Left kidney (tissue), 2 donors: ENCODE results near the gene SQSTM1. TPM values are rescaled to one million over a fixed set of nuclear protein-coding genes. Genes with fewer than 3 reads are reported as not detected.
A peak's percentile ranks its signal among the peaks of the same experiment; 100 is the strongest.

Source experiments
- DNase-seq: peaks from one replicate; pipeline ENCODE4 v3.0.0-alpha.2; 2013
- polyA plus RNA-seq: library from polyadenylated mRNA; unstranded; fragments of 120-200 nt; gene quantifications from one replicate; pipeline ENCODE4 v1.2.1, GENCODE V29; 2013; ENCODE audit not compliant: insufficient read length

The SQSTM1 gene
- polyA plus RNA-seq, 1 donor, result 82.5 TPM

- DNase-seq, result no peak
Observed at GRCh38 chr5:179793468-179794139, 27.1 kb upstream of the SQSTM1 start, which contains the start of gene LTC4S. Gene LTC4S, plus strand, starts transcription at chr5:179793986. Its CDS starts 95 bp downstream, at chr5:179794081.

GRCh38 chr5:179794171-179794570 is 26.5 kb upstream of the SQSTM1 start:
- DNase-seq, result no peak

GRCh38 chr5:179794575-179794974 is 26.1 kb upstream of the SQSTM1 start:
- no peak for DNase-seq

GRCh38 chr5:179795049-179795862 is 25.4 kb upstream of the SQSTM1 start:
- DNase-seq, result no peak

- peak; percentile 76 for DNase-seq
Observed at GRCh38 chr5:179795863-179796833, 24.6 kb upstream of the SQSTM1 start.

- DNase-seq, result no peak
Observed at GRCh38 chr5:179796877-179797608, 23.7 kb upstream of the SQSTM1 start.

- DNase-seq, result no peak
Observed at GRCh38 chr5:179797741-179798140, 23.0 kb upstream of the SQSTM1 start.

GRCh38 chr5:179798144-179798770 is 22.4 kb upstream of the SQSTM1 start:
- no peak for DNase-seq

GRCh38 chr5:179798771-179799643 is 21.7 kb upstream of the SQSTM1 start:
- DNase-seq, result no peak

GRCh38 chr5:179799644-179799973 is 21.1 kb upstream of the SQSTM1 start:
- DNase-seq, result no peak

- no peak for DNase-seq
Observed at GRCh38 chr5:179800071-179800695, 20.5 kb upstream of the SQSTM1 start.

- DNase-seq, result no peak
Observed at GRCh38 chr5:179800696-179801201, 20.0 kb upstream of the SQSTM1 start.

- peak; percentile 71 for DNase-seq
Observed at GRCh38 chr5:179801304-179802206, 19.1 kb upstream of the SQSTM1 start.

GRCh38 chr5:179802207-179802883 is 18.4 kb upstream of the SQSTM1 start:
- no peak for DNase-seq

- no peak for DNase-seq
Observed at GRCh38 chr5:179802950-179803562, 17.6 kb upstream of the SQSTM1 start.

- DNase-seq, result no peak
Observed at GRCh38 chr5:179803651-179804554, 16.8 kb upstream of the SQSTM1 start.
